ENCODE data around the gene COG7.
"Not testable (repeated sequence)": the region's sequence is repeated elsewhere in the genome, so short reads cannot be mapped to it uniquely, and the experiment has no call there.

The COG7 gene

DNA sequence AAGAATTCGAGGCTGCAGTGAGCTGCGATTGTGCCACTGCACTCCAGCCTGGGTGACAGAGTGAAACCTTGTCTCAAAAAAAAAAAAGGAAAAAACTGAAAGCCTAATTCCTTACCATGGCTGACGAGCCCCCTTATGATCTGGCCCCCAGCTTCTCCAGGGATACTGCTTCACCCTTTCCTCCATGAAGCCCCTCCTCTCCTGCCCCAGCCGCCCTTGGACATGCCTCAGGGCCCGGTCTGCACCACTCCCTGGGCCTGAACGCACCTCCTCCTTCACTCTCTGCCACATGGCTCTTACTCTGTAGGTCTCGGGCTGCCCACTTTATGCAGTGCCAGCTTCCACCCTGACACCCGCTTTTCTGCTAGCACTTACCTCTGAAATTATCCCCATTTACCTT lies 65.3 kb downstream of the COG7 start:
- Histone ChIP-seq H3K27ac (no peak overlapping the region), H3K4me3 (no peak overlapping the region), H3K27me3 (no peaks in the 10 kb centered on the region), H3K36me3 (peaks cover 39 to 54% (median 43%) of the 10 kb centered on the region in 11 experiments), H3K4me1 (no peaks in the 10 kb centered on the region), H3K4me2 (no peak overlapping the region), H3K9ac (no peak overlapping the region), H3K9me3 (replicated peaks in 1 of 11) (no peaks in the 10 kb centered on the region), H4K20me1 (no peaks in the 10 kb centered on the region)
- TF ChIP-seq Cebpa-rat (IDR thresholded peaks at IDR 0.05): no peak

DNA sequence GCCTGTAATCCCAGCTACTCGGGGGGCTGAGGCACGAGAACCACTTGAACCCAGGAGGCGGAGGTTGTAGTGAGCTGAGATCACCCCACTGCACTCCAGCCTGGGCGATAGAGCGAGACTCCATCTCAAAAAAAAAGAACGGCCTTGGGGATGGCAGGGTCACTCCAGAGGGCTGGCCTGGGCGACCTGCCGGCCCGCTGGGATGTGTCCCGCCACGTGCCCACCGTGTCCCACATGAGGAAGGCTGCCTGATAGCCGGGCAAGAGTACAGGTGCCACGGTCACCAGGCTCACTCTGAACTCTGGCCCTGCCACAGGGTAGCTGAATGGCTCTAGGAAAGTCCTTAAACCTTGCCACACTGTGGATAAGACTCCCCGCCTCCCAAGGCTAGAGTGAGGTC lies 67.5 kb downstream of the COG7 start:
- Histone ChIP-seq H3K4me2 (no peak overlapping the region), H3K4me3 (no peak overlapping the region), H4K20me1 (no peaks in the 10 kb centered on the region), H3K9ac (no peak overlapping the region), H3K27ac (no peak overlapping the region), H3K36me3 (peaks cover 17 to 32% (median 21%) of the 10 kb centered on the region in 11 experiments), H3K27me3 (no peaks in the 10 kb centered on the region), H3K9me3 (replicated peaks in 1 of 11) (no peaks in the 10 kb centered on the region), H3K4me1 (no peaks in the 10 kb centered on the region)
- TF ChIP-seq Cebpa-rat (IDR thresholded peaks at IDR 0.05): no peak

DNA sequence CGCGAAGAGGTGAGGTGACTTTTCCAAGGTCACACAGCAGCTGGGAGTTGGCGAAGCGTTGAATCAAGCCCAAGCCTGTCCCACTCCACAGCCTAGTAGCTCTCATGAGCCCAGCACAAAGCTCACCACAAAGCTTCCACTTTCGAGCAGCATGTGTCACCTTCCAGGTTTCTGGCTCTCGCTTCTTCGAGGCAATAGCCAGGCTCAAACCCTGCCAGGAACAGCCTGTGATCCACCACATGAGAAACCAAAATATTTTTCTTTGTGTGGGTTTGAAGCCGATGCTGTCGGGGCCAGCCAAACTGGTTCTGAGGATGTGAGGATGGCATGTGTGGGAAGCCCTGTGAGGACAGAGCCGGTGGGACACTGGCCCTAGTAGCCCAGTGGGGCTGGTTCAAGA lies 68.1 kb downstream of the COG7 start:
- Histone ChIP-seq H3K36me3 (peaks cover 13 to 26% (median 16%) of the 10 kb centered on the region in 11 experiments; a peak in 20 of 22 replicates), H3K27ac (no peak overlapping the region), H3K4me1 (no peaks in the 10 kb centered on the region), H3K9me3 (replicated peaks in 1 of 11) (no peaks in the 10 kb centered on the region), H4K20me1 (no peaks in the 10 kb centered on the region), H3K27me3 (no peaks in the 10 kb centered on the region), H3K9ac (no peak overlapping the region), H3K4me2 (no peak overlapping the region), H3K4me3 (no peak overlapping the region)
- TF ChIP-seq Cebpa-rat (IDR thresholded peaks at IDR 0.05): no peak

DNA sequence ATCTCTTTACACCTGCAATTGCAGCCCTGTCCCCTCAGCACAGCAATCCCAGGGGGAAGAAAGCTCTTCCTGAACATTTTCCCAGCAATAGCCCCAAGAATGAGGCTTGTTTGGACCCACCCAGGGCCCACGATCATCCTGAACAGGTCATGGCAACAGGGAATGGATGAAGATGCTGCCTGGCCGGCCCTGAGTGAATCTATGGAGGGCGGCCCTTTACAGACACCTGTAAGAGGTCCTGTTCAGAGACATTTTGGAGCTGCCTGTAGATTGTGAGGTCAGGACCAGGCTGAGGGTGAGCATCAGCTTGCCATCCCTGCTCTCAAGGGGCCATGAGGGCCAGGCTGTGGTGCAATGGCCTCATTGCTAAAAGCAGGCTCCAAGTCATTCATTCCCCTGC lies 69.1 kb downstream of the COG7 start:
- H3K9ac ChIP-seq: no peak overlapping the region
- no peaks in the 10 kb centered on the region for H3K9me3 ChIP-seq (replicated peaks in 1 of 11)
- no peak overlapping the region for H3K27ac ChIP-seq
- peaks cover 4 to 16% (median 6%) of the 10 kb centered on the region in 11 experiments; a peak in 20 of 22 replicates for H3K36me3 ChIP-seq
- no peak overlapping the region for H3K4me3 ChIP-seq
- no peaks in the 10 kb centered on the region for H3K27me3 ChIP-seq
- H3K4me1 ChIP-seq: no peaks in the 10 kb centered on the region
- H3K4me2 ChIP-seq: no peak overlapping the region
- H4K20me1 ChIP-seq: no peaks in the 10 kb centered on the region
- no peak for TF ChIP-seq Cebpa-rat (IDR thresholded peaks at IDR 0.05)

DNA sequence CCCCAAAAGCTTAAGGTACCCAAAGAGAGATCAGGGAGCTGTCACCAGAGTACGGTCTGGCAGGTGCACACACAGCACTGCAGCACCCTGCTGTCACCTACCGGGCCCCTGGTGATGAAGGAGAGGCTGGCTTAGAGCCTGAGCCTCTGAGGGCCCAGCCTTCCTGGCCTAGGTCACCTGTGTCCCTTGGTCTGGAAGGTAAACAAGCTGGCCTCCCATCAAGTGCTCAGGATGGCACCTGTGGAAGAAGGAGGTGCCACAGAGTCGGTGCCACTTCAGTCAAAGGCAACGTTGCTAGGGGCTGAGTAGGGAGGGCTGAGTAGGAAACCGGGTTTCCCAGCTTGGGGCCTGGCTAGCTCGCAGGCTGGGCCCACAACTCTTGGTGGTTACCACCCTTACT lies 70.7 kb downstream of the COG7 start:
- Histone ChIP-seq H3K27ac (no peak overlapping the region), H3K4me3 (no peak overlapping the region), H3K36me3 (peaks cover 0 to 2% (median 0%) of the 10 kb centered on the region in 11 experiments; a peak in 1 of 22 replicates), H3K4me2 (no peak overlapping the region), H3K4me1 (peaks cover 0 to 4% (median 0%) of the 10 kb centered on the region in 10 experiments; a peak in 1 of 20 replicates), H3K9me3 (replicated peaks in 1 of 11) (no peaks in the 10 kb centered on the region), H4K20me1 (no peaks in the 10 kb centered on the region), H3K27me3 (no peaks in the 10 kb centered on the region), H3K9ac (no peak overlapping the region)
- no peak for TF ChIP-seq Cebpa-rat (IDR thresholded peaks at IDR 0.05)

DNA sequence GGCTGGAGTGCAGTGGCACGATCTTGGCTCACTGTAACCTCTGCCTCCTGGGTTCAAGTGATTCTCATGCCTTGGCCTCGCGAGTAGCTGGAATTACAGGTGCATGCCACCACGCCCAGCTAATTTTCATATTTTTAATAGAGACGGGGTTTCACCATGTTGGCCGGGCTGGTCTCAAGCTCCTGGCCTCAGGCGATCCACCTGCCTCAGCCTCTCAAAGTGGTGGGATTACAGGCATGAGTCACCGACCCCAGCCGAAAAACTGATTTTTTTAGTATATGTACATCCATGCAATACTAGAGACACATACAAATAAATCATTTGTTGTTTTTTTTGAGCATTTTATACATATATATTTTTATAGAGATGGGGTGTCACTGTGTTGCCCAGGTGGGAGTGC lies 71.3 kb downstream of the COG7 start:
- not testable (repeated sequence) for H3K9ac ChIP-seq; H3K36me3 ChIP-seq; H3K27me3 ChIP-seq; H3K4me1 ChIP-seq; H4K20me1 ChIP-seq; H3K9me3 ChIP-seq (replicated peaks in 1 of 11); H3K4me3 ChIP-seq; H3K27ac ChIP-seq; H3K4me2 ChIP-seq

DNA sequence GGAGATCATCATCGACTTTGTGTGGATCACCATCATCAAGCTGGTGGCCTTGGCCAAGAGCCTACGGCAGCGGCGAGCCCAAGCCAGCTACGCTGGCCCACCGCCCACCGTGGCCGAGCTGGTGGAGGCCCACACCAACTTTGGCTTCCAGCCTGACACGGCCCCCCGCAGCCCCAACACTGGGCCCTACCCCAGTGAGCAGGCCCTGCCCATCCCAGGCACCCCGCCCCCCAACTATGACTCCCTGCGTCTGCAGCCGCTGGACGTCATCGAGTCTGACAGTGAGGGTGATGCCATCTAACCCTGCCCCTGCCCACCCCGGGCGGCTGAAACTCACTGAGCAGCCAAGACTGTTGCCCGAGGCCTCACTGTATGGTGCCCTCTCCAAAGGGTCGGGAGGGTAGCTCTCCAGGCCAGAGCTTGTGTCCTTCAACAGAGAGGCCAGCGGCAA lies 72.5 kb downstream of the COG7 start:
- no peak for TF ChIP-seq Cebpa-rat (IDR thresholded peaks at IDR 0.05)
- Histone ChIP-seq H3K9ac (no peak overlapping the region), H3K4me3 (no peak overlapping the region), H3K27ac (no peak overlapping the region), H3K27me3 (no peaks in the 10 kb centered on the region), H3K4me2 (no peak overlapping the region), H3K9me3 (replicated peaks in 1 of 11) (no peaks in the 10 kb centered on the region), H3K36me3 (no peaks in the 10 kb centered on the region), H3K4me1 (peaks cover 0 to 4% (median 0%) of the 10 kb centered on the region in 10 experiments; a peak in 1 of 20 replicates), H4K20me1 (peaks cover 0 to 5% (median 0%) of the 10 kb centered on the region in 11 experiments; a peak in 1 of 22 replicates)

DNA sequence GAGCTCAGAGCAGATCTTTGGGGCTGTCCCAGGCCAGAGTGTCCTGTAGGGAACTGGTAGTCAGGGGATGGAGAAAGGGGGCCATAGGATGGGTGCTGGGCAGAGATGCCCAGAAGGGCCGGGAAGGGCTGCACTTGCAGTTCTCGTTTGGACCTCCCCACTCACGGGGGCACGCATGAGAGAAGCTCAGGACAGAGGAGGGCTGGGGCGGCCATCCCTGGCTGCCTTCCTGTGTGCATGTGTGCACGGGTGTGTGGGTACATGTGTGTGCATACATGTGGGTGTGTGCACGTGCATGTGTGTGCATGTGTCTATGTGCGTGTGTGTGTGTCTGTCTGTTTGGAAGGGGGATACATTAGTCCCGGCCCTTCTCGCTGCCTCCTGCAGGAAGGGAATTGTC lies 73.3 kb downstream of the COG7 start:
- Histone ChIP-seq H4K20me1 (peaks cover 0 to 6% (median 0%) of the 10 kb centered on the region in 11 experiments; a peak in 1 of 22 replicates), H3K36me3 (no peaks in the 10 kb centered on the region), H3K9ac (no peak overlapping the region), H3K27ac (no peak overlapping the region), H3K4me1 (peaks cover 0 to 4% (median 0%) of the 10 kb centered on the region in 10 experiments; a peak in 1 of 20 replicates), H3K4me3 (no peak overlapping the region), H3K4me2 (no peak overlapping the region), H3K9me3 (replicated peaks in 1 of 11) (no peaks in the 10 kb centered on the region), H3K27me3 (no peaks in the 10 kb centered on the region)
- TF ChIP-seq Cebpa-rat (IDR thresholded peaks at IDR 0.05): no peak

DNA sequence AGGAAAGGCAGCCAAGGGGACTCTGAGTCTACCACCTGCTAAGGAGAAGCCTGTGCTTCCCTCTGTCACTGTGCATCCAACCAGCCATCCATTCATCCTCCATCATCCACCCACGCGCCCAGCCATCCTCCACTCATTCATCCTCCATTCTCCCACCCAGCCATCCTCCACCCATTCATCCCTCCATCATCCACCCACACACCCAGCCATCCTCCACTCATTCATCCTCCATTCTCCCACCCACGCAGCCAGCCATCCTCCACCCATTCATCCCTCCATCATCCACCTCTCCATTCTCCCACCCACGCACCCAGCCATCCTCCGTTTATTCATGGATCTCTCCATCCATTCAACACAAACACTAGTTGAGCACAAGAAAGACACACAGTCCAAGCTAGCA lies 74.1 kb downstream of the COG7 start:
- H3K27me3 ChIP-seq: no peaks in the 10 kb centered on the region
- H3K4me3 ChIP-seq: no peak overlapping the region
- H3K27ac ChIP-seq: no peak overlapping the region
- no peaks in the 10 kb centered on the region for H3K9me3 ChIP-seq (replicated peaks in 1 of 11)
- TF ChIP-seq Cebpa-rat (IDR thresholded peaks at IDR 0.05): no peak
- no peak overlapping the region for H3K4me2 ChIP-seq
- peaks cover 0 to 6% (median 0%) of the 10 kb centered on the region in 11 experiments; a peak in 1 of 22 replicates for H4K20me1 ChIP-seq
- no peak overlapping the region for H3K9ac ChIP-seq
- H3K4me1 ChIP-seq: peaks cover 0 to 4% (median 0%) of the 10 kb centered on the region in 10 experiments; a peak in 1 of 20 replicates
- H3K36me3 ChIP-seq: no peaks in the 10 kb centered on the region

DNA sequence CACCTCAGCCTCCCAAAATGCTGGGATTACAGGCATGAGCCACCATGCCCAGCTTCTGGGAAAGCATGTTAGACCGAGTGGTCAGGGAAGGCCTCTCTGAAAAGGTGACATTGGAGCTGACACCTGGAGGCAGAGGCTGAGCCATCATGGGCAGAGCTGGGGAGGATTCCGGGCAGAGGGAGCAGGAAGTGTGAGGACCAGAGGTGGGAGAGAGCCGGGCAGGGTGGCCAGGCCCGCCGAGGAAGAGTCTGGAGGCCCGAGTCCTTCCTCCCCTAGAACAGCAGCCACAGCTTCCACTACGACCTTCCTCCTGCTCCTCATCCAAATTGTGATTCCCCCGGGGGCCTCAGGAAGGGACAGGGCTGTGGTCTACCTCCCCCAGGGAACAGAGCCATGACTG lies 74.7 kb downstream of the COG7 start:
- peaks cover 0 to 4% (median 0%) of the 10 kb centered on the region in 10 experiments; a peak in 1 of 20 replicates for H3K4me1 ChIP-seq
- H3K9me3 ChIP-seq (replicated peaks in 1 of 11): no peaks in the 10 kb centered on the region

More for the DNA sequence above, 74.7 kb downstream of the COG7 start:
- no peak for TF ChIP-seq Cebpa-rat (IDR thresholded peaks at IDR 0.05)
- Histone ChIP-seq H4K20me1 (peaks cover 0 to 6% (median 0%) of the 10 kb centered on the region in 11 experiments; a peak in 1 of 22 replicates), H3K27ac (no peak overlapping the region), H3K9ac (no peak overlapping the region), H3K4me2 (no peak overlapping the region; a peak in 1 of 22 replicates), H3K27me3 (no peaks in the 10 kb centered on the region), H3K36me3 (no peaks in the 10 kb centered on the region), H3K4me3 (no peak overlapping the region)

All from BLaER1 treated with 17β-estradiol and CSF1 and Interleukin-3, amounts not matched to agents 10 nM and 100 nM (cell line).